GM18505 (cell line): ENCODE results near the gene GARIN3.
"Not testable (repeated sequence)": the region's sequence is repeated elsewhere in the genome, so short reads cannot be mapped to it uniquely, and the experiment has no call there.

Experiments
- ATAC-seq: cut with Tn5 transposase; IDR thresholded peaks from one replicate; pipeline ENCODE4 v1.9.1; 2021; ENCODE audit not compliant: unreplicated experiment
- POLR2A ChIP-seq: IDR thresholded peaks from 4 replicates; pipeline ENCODE4 v1.6.1; 2011; ENCODE audit warnings: borderline replicate concordance; ENCODE audit not compliant: insufficient read depth, insufficient read length; ENCODE audit errors: extremely low read depth

The GARIN3 gene

GRCh38 chr5:157166214-157167213 lies at the start of gene GARIN3:
TSS of gene GARIN3 (minus strand) at chr5:157166264. CDS start at chr5:157166168, 96 bp downstream.
- ATAC-seq, result no peak
- TF ChIP-seq POLR2A, result no peak

- no peak for ATAC-seq
- no peak for TF ChIP-seq POLR2A
These were observed 49.6 kb upstream of the GARIN3 start for GRCh38 chr5:157215514-157216167.

- no peak for TF ChIP-seq POLR2A
- ATAC-seq, result no peak
These were observed 48.9 kb upstream of the GARIN3 start for GRCh38 chr5:157214861-157215513.

GRCh38 chr5:157214415-157214814 lies 48.4 kb upstream of the GARIN3 start:
- ATAC-seq, result no peak
- TF ChIP-seq POLR2A, result no peak

- ATAC-seq, result no peak
- no peak for TF ChIP-seq POLR2A
These were observed 47.6 kb upstream of the GARIN3 start for GRCh38 chr5:157213527-157214243.

GRCh38 chr5:157212307-157212706 lies 46.2 kb upstream of the GARIN3 start:
- no peak for TF ChIP-seq POLR2A
- ATAC-seq, result no peak

GRCh38 chr5:157210652-157211051 lies 44.6 kb upstream of the GARIN3 start:
- ATAC-seq, result not testable (repeated sequence)

- no peak for ATAC-seq
- no peak for TF ChIP-seq POLR2A
These were observed 39.6 kb upstream of the GARIN3 start for GRCh38 chr5:157205708-157206107.

- no peak for TF ChIP-seq POLR2A
These were observed 38.7 kb upstream of the GARIN3 start for GRCh38 chr5:157204765-157205164.

GRCh38 chr5:157203417-157203816 lies 37.4 kb upstream of the GARIN3 start:
- ATAC-seq, result no peak
- no peak for TF ChIP-seq POLR2A

More at GRCh38 chr5:157204765-157205164, 38.7 kb upstream of the GARIN3 start:
- ATAC-seq, result no peak

GRCh38 chr5:157201857-157202256 lies 35.8 kb upstream of the GARIN3 start:
- no peak for TF ChIP-seq POLR2A
- no peak for ATAC-seq

GRCh38 chr5:157198277-157198986 lies 32.4 kb upstream of the GARIN3 start:
- ATAC-seq, result no peak

More at GRCh38 chr5:157198277-157198986, 32.4 kb upstream of the GARIN3 start:
- TF ChIP-seq POLR2A, result no peak
